ENCODE measurements around the gene CSAD.

The CSAD gene

DNA sequence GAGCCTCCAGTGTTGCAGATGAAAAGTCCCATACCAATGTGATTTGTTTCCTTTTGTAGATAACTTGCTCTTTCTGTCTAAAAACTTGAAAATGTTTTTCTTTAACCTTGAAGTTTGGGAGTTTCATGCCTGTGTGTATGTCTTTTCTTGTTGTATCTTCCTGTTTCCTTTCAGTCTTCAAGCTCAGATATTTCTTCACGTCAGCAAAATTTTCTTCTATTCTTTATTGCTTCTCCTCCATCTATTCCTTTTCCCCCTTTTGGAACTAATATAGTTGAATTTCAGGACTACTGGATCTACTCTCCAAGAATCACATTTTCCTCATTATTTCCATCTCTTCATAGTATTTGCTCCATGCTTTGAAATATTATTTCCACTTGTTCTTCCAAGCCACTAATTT is 53.6 kb downstream of the CSAD start:
- CTCF ChIA-PET = interaction anchor here (1.0 to 2.6 kb wide), 2 partner anchors 32 to 61 kb away, joined by 3 to 7 read pairs; no protein-coding TSS in a partner anchor
- TF ChIP-seq, protein P1, sequence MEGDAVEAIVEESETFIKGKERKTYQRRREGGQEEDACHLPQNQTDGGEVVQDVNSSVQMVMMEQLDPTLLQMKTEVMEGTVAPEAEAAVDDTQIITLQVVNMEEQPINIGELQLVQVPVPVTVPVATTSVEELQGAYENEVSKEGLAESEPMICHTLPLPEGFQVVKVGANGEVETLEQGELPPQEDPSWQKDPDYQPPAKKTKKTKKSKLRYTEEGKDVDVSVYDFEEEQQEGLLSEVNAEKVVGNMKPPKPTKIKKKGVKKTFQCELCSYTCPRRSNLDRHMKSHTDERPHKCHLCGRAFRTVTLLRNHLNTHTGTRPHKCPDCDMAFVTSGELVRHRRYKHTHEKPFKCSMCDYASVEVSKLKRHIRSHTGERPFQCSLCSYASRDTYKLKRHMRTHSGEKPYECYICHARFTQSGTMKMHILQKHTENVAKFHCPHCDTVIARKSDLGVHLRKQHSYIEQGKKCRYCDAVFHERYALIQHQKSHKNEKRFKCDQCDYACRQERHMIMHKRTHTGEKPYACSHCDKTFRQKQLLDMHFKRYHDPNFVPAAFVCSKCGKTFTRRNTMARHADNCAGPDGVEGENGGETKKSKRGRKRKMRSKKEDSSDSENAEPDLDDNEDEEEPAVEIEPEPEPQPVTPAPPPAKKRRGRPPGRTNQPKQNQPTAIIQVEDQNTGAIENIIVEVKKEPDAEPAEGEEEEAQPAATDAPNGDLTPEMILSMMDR (IDR thresholded peaks at IDR 0.05; ENCODE audit: control extremely low read depth, extremely low read depth, low read depth, missing control alignments) = no peak
- POLR2A ChIA-PET = no interaction called here
- no peak for DNase-seq (ENCODE audit: extremely low spot score)

DNA sequence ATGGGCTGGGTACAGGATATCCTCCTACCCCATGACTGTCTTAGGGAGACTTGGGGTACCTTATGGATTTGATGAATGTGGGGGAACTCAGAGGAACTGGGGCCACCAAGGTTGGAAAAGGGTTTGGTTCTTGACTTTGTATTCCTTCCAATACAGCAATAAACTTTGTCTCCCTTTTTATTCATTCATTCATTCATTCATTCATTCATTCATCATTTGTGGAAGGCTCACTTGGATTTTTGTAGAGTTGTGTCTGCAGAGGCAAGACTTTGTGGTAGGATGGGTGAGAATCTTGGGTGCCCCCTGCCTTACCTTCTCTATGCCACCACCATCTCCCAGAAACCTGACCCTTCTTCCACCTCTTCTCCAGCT is 56.4 kb downstream of the CSAD start:
- CTCF ChIA-PET = interaction anchor here (1.4 kb wide), 1 partner anchor 25 kb away, joined by 3 read pairs; no protein-coding TSS in a partner anchor
- POLR2A ChIA-PET = no interaction called here
- TF ChIP-seq, protein P1 (IDR thresholded peaks at IDR 0.05; ENCODE audit: control extremely low read depth, extremely low read depth, low read depth, missing control alignments) = no peak
- peak; percentile 8 for DNase-seq (ENCODE audit: extremely low spot score)

DNA sequence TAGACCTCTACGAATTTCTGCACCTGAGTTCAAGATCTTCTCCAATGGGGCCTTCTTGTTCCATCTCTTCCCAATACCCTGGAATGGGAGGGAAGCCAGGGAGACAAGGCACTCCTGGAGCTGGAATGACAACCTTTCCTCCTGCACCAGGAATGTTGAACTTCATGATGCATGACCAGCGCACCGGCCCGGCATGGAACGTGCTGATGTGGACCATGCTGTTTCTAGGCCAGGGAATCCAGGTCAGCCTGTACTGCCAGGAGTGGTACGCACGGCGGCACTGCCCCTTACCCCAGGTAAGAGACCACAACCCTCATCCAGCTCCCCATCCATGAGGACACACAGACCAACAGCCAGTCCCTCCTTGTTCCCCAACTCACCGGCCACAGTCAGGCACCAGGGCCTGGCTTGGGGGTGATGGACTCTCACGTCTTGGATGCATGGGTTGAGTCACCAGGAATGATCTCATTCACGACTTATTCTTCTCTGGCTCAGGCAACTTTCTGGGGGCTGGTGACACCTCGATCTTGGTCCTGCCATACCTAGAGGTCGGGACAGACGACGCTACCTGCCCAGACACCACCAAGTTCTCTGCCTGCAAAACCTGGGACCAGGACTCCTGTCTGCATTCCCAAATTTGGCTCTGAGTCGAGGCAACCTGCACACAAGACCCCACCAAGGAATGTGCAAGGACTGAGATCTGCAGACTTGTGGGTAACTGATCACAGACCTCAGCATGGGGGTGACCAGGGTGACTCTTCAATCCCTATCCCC is 57.0 kb downstream of the CSAD start:
- TF ChIP-seq, protein P1 (IDR thresholded peaks at IDR 0.05; ENCODE audit: control extremely low read depth, extremely low read depth, low read depth, missing control alignments) = no peak
- ChIA-PET CTCF (interaction anchor here (1.0 to 1.4 kb wide), 2 partner anchors 22 to 25 kb away, joined by 3 read pairs; no protein-coding TSS in a partner anchor), POLR2A (no interaction called here)
- peak; percentile 19 for DNase-seq (ENCODE audit: extremely low spot score)

DNA sequence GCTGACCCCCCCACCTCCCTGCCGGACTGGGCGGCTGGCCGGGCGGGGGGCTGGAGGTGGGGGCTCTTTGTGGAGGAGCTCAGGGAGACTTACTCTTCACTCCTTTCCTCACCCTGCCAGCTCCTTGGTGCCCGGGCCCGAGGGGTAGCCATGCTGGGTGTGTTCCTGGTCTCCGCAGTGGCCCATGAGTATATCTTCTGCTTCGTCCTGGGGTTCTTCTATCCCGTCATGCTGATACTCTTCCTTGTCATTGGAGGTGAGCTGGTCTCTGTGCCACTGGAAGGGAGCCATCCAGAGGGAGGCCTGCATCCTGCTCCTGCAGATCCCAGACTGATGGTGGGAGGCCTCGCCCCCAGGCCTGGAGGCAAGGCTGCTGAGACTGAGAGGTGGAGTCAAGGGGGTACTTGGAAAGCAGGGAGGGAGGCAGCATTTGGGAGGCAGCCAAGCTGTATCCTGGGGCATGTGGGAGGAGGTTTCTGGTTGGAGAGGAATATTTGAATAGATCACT is 57.7 kb downstream of the CSAD start:
- peak; percentile 3 for DNase-seq (ENCODE audit: extremely low spot score)
- TF ChIP-seq, protein P1 (IDR thresholded peaks at IDR 0.05; ENCODE audit: control extremely low read depth, extremely low read depth, low read depth, missing control alignments) = no peak
- POLR2A ChIA-PET = no interaction called here
- CTCF ChIA-PET = interaction anchor here (1.0 kb wide), 1 partner anchor 23 kb away, joined by 3 read pairs; no protein-coding TSS in a partner anchor

DNA sequence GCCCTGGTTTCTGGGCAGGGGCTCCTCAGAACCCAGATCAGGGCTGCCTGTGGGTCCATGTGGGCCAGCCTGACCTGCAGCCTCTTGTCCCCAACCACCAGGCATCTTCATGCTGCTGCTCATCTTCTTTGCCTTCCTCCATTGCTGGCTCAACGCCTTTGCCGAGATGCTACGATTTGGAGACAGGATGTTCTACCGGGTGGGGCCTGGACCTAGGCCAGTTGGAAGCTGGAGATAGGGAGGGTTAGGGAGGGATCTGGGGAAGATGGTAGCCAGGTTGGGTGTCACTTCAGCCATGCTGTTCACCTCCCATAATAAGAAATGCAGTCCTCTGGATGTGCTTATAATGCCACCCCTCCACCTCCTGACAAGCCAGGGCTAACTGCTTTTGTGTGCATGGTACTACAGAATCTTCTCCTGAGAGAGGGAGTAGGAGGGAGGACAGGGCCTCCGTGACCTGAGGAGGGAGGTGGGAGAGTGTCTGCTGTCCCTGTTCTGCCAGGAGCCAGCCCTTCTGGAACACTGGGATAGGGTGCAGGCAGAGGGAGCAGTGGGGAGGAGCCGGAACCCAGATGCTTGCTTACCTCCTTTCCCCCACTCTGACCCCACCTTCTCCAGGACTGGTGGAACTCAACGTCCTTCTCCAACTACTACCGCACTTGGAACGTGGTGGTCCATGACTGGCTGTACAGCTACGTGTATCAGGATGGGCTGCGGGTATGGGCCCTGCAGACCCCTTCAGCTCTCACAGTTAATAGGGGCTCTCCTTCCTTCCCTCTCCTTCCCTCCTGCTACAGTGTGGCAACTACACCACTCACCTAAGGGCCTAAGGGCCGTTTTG is 59.8 kb downstream of the CSAD start:
- peak; percentile 8 for DNase-seq (ENCODE audit: extremely low spot score)
- CTCF ChIA-PET = interaction anchor here (1.2 kb wide), 1 partner anchor 55 kb away, joined by 3 read pairs; no protein-coding TSS in a partner anchor
- POLR2A ChIA-PET = no interaction called here
- TF ChIP-seq, protein P1 (IDR thresholded peaks at IDR 0.05; ENCODE audit: control extremely low read depth, extremely low read depth, low read depth, missing control alignments) = no peak

DNA sequence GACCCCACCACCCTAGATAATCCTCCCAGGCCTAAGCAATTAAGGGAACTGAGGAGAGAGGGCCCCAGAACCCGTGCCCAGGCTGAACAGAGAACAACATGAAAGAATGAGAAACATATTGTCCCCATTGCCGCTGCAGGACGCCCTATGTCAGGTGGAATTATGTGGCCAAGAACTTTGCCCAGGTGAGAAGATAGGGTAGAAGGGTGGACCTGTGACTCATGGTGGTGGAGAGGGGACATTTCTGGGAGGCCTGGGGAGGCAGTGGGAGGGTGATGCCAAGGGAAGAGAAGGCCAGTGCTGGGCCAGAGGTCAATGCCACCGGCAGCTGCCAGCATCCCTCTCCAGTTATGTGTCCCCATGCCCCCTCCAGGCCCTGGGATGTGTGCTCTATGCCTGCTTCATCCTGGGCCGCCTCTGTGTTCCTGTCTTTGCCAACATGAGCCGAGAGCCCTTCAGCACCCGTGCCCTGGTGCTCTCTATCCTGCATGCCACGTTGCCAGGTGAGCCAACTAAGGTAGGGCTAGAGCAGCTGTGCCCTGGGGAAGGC is 61.9 kb downstream of the CSAD start:
- POLR2A ChIA-PET = no interaction called here
- CTCF ChIA-PET = no interaction called here
- no peak for DNase-seq (ENCODE audit: extremely low spot score)
- TF ChIP-seq, protein P1 (IDR thresholded peaks at IDR 0.05; ENCODE audit: control extremely low read depth, extremely low read depth, low read depth, missing control alignments) = no peak
